B cell (primary cell): ENCODE measurements around the gene ZNF556. TPM values are rescaled to one million over a fixed set of nuclear protein-coding genes. Genes with fewer than 3 reads are reported as not detected.

Experiments
- ATAC-seq: fragments of 200-7000 bp; cut with Tn5 transposase; one replicate; pipeline ENCODE4 v1.10.0; 2021; ENCODE audit warnings: low read depth, mild to moderate bottlenecking, moderate number of reproducible peaks, moderate library complexity
- CTCF ChIA-PET: fragments of 350-600 bp; sonication (Branson Sonifier 250); formaldehyde crosslinking; loops from one replicate; lab custom pipeline; 2021; ENCODE audit warnings: antibody characterized with exemption, inconsistent platforms; lab: Charles Lee
- POLR2A ChIA-PET: fragments of 350-600 bp; sonication (Branson Sonifier 250); formaldehyde crosslinking; loops from one replicate; lab custom pipeline; 2021; ENCODE audit warnings: antibody characterized with exemption; lab: Charles Lee
- DNase-seq: peaks from one replicate; pipeline ENCODE4 v3.0.0; 2013
- H2AFZ ChIP-seq: 2 replicates; pipeline ENCODE4 v1.6.1; 2012; ENCODE audit warnings: mild to moderate bottlenecking, low read depth, low read length; ENCODE audit not compliant: insufficient read depth, poor library complexity, severe bottlenecking
- H3K27ac ChIP-seq, 2 donors: 1 replicate in 1 of 2; 2 replicates in 1 of 2; pipeline ENCODE4 v1.5.1; 2012 to 2013; ENCODE audit warnings: low read length in 2 of 2, mild to moderate bottlenecking in 2 of 2, moderate library complexity in 1 of 2
- H3K27me3 ChIP-seq, 4 experiments: fragments of 200-600 bp in 1 of 4; sonication (generic) in 1 of 4; replicated peaks in 1 of 4; 1 replicate in 2 of 4; 2 replicates in 2 of 4; pipeline versions ENCODE4 v1.6.1 to v1.7.0; 2013 to 2016; ENCODE audit warnings: low read length in 3 of 4, mild to moderate bottlenecking in 2 of 4, mixed read lengths in 1 of 4, moderate library complexity in 1 of 4; ENCODE audit not compliant: insufficient read depth in 4 of 4, control insufficient read depth in 3 of 4; ENCODE audit errors: control extremely low read depth in 1 of 4
- H3K36me3 ChIP-seq, 2 experiments: replicated peaks in 1 of 2; 1 replicate in 1 of 2; 2 replicates in 1 of 2; pipeline versions ENCODE4 v1.6.1 to v1.7.1; 2013; ENCODE audit warnings: low read length in 1 of 2; ENCODE audit not compliant: insufficient read depth in 2 of 2, control insufficient read depth in 1 of 2; ENCODE audit errors: control extremely low read depth in 1 of 2, extremely low read depth in 1 of 2
- H3K4me1 ChIP-seq, 2 donors: fragments of 200-600 bp in 1 of 2; sonication (generic) in 1 of 2; 1 replicate in 1 of 2; 2 replicates in 1 of 2; pipeline versions ENCODE4 v1.5.1 to v1.6.1; 2013 to 2017; ENCODE audit warnings: low read length in 2 of 2; ENCODE audit not compliant: control insufficient read depth in 2 of 2, insufficient read depth in 2 of 2
- H3K4me2 ChIP-seq: replicated peaks from 2 replicates; pipeline ENCODE3; 2012; ENCODE audit warnings: mild to moderate bottlenecking, low read depth, low read length; ENCODE audit not compliant: poor library complexity, severe bottlenecking
- H3K4me3 ChIP-seq, 5 experiments: fragments of 200-600 bp in 1 of 5; sonication (generic) in 1 of 5; 1 replicate in 3 of 5; 2 replicates in 2 of 5; pipeline versions ENCODE4 v1.5.1 to v1.7.0; 2011 to 2016; ENCODE audit warnings: low read length in 4 of 5, mild to moderate bottlenecking in 4 of 5, low read depth in 2 of 5, control low read depth in 1 of 5, moderate library complexity in 1 of 5; ENCODE audit not compliant: insufficient read depth in 1 of 5; ENCODE audit errors: control extremely low read depth in 1 of 5, extremely low read depth in 1 of 5
- H3K79me2 ChIP-seq: fragments of 200-600 bp; sonication (generic); one replicate; pipeline ENCODE4 v1.6.0; 2016; ENCODE audit warnings: low read length; ENCODE audit not compliant: control insufficient read depth, insufficient read depth
- H3K9ac ChIP-seq: fragments of 200-600 bp; sonication (generic); 2 replicates; pipeline ENCODE4 v1.6.1; 2017; ENCODE audit warnings: mild to moderate bottlenecking, low read length, moderate library complexity
- H3K9me3 ChIP-seq, 3 donors: one replicate each; pipeline versions ENCODE4 v1.6.1 to v1.7.1; 2013; ENCODE audit warnings: low read length in 2 of 3; ENCODE audit not compliant: control insufficient read depth in 2 of 3, insufficient read depth in 1 of 3; ENCODE audit errors: control extremely low read depth in 1 of 3
- H4K20me1 ChIP-seq: 2 replicates; pipeline ENCODE4 v1.6.0; 2012; ENCODE audit warnings: mild to moderate bottlenecking, low read length; ENCODE audit not compliant: insufficient read depth, control insufficient read depth, poor library complexity, severe bottlenecking
- H3K27ac Mint-ChIP-seq: one replicate; pipeline ENCODE4 v1.8.0; 2021; ENCODE audit warnings: mixed read lengths
- H3K27me3 Mint-ChIP-seq: one replicate; pipeline ENCODE4 v1.8.0; 2021; ENCODE audit warnings: mixed read lengths
- H3K4me1 Mint-ChIP-seq: one replicate; pipeline ENCODE4 v1.8.0; 2021; ENCODE audit warnings: mixed read lengths
- H3K4me3 Mint-ChIP-seq: one replicate; pipeline ENCODE4 v1.8.0; 2021; ENCODE audit warnings: mixed read lengths
- H3K9me3 Mint-ChIP-seq: one replicate; pipeline ENCODE4 v1.8.0; 2022; ENCODE audit warnings: mixed read lengths; ENCODE audit not compliant: insufficient read depth
- EZH2 ChIP-seq: IDR thresholded peaks from 2 replicates; pipeline ENCODE4 v1.6.1; 2012; ENCODE audit warnings: borderline replicate concordance, low read depth, mild to moderate bottlenecking, moderate library complexity, low read length; ENCODE audit not compliant: insufficient read depth, poor library complexity, severe bottlenecking
- WGBS: methylation state at CpG from one replicate; pipeline ENCODE4 v1.1.5; 2013; ENCODE audit warnings: missing lambda C conversion rate; ENCODE audit not compliant: insufficient coverage; 5-methylcytosine and 5-hydroxymethylcytosine counted together
- intact Hi-C: fragments of 100-400 bp; cut with micrococcal nuclease; formaldehyde crosslinking; loops from one replicate; pipeline ENCODE4 v1.10.0; 2022
- polyA plus RNA-seq: library from polyadenylated mRNA; depleted of rRNA; stranded (reverse); fragments of >200 nt; gene quantifications from 2 replicates; pipeline ENCODE4 v1.2.3, GENCODE V29; 2012
- total RNA-seq, 2 donors: library from RNA; stranded (reverse); fragments of 120-200 nt in 1 of 2; gene quantifications; 1 replicate in 1 of 2; 2 replicates in 1 of 2; pipeline versions ENCODE4 v1.2.3 to v1.2.4, GENCODE V29; 2013 to 2022
- TF ChIP-seq, protein P1 (sequence below): fragments of 200-600 bp; IDR thresholded peaks from one replicate; pipeline ENCODE4 v1.8.0; 2022; ENCODE audit warnings: antibody characterized with exemption, mild to moderate bottlenecking

The ZNF556 gene
- total and polyA plus RNA-seq, 2 donors (not counting 1 experiment from before 2014, with no cell fraction given) = 0.13 TPM; not detected in 1

DNA sequence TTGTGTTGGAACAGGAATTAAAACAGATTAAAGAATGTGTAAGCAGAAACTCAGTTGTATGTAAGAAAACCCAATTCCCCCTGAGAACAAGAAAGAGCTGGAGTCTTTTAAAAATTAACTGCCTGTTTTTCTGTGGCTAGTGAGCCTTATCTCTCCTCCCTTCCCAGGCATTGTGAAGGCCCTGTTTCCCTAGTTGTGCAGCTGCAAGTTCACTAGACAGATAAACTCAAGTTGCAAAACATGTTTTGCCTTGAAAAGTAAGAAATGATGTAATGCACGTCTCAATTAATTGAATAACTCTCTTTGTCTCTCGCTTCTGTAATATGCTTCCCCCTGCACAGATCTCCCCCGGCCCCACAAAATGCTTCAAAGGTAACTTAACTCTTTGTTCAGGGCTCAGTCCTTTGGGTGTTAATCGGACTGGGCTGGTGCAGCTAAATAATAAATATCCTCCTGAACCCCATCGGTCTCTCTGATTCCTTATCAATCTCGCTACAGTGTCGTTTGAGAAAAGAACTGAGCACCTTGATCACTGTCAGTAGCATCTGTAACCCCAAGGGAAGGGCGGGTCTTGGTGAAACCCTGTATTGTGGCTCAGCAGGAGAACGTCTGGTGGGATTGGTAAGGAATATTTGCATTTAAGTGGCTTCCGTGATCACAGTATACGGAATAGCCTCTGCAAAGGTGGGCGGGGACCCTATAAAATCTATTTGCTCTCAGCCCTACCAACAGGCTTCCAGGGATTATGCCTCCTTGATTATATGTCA, 1.6 kb upstream of the ZNF556 start:
- Mint-ChIP-seq H3K4me1 (peaks cover 2% of the 10 kb centered on the region), H3K27ac (no peak overlapping the region), H3K27me3 (peaks cover 9% of the 10 kb centered on the region), H3K4me3 (no peak overlapping the region), H3K9me3 (no peaks in the 10 kb centered on the region)
- TF ChIP-seq, protein P1, sequence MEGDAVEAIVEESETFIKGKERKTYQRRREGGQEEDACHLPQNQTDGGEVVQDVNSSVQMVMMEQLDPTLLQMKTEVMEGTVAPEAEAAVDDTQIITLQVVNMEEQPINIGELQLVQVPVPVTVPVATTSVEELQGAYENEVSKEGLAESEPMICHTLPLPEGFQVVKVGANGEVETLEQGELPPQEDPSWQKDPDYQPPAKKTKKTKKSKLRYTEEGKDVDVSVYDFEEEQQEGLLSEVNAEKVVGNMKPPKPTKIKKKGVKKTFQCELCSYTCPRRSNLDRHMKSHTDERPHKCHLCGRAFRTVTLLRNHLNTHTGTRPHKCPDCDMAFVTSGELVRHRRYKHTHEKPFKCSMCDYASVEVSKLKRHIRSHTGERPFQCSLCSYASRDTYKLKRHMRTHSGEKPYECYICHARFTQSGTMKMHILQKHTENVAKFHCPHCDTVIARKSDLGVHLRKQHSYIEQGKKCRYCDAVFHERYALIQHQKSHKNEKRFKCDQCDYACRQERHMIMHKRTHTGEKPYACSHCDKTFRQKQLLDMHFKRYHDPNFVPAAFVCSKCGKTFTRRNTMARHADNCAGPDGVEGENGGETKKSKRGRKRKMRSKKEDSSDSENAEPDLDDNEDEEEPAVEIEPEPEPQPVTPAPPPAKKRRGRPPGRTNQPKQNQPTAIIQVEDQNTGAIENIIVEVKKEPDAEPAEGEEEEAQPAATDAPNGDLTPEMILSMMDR = no peak
- no peak for TF ChIP-seq EZH2
- H4K20me1 ChIP-seq = no peaks in the 10 kb centered on the region
- ATAC-seq = no peak
- H3K9ac ChIP-seq = no peak overlapping the region
- H3K27me3 ChIP-seq = no peaks in the 10 kb centered on the region
- H3K4me1 ChIP-seq = no peaks in the 10 kb centered on the region
- WGBS = 44% methylated on average over 9 of the region's 12 CpGs
- no peak for DNase-seq
- intact Hi-C loops = no loop called here
- no peaks in the 10 kb centered on the region for H3K36me3 ChIP-seq
- H3K4me2 ChIP-seq = no peak overlapping the region
- H3K27ac ChIP-seq = no peak overlapping the region
- CTCF ChIA-PET = no interaction called here
- H3K79me2 ChIP-seq = no peaks in the 10 kb centered on the region
- peaks cover 0 to 10% (median 0%) of the 10 kb centered on the region in 3 donors for H3K9me3 ChIP-seq
- H3K4me3 ChIP-seq = no peak overlapping the region
- POLR2A ChIA-PET = no interaction called here
- H2AFZ ChIP-seq = no peak overlapping the region

DNA sequence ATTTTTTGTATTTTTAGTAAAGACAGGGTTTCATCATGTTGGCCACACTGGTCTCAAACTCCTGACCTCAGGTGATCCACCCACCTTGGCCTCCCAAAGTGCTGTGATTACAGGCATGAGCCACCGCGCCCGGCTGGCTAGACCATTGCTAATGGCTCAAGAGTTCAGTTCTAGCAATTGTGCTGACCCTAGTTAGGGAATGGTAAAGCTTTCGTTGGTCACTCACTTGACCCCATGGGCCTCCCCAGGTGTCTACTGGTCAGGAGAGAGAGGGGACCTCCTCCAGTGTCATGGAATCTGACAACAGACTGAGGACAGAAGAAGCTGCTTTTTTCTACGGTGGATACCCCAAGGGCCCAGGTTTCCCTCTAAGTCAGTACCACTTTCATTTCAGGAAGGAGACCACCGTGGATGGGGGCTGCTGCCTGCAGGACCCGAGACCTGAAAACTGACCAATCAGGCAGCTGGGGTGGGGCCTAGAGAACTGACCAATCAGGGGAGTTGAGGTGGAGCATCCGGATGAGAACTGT, 575 bp upstream of the ZNF556 start:
- TF ChIP-seq, protein P1 = no peak
- no peak for TF ChIP-seq EZH2
- H3K27me3 Mint-ChIP-seq = peaks cover 9% of the 10 kb centered on the region
- 72% methylated on average over 5 of the region's 8 CpGs for WGBS
- Histone ChIP-seq H3K4me2 (no peak overlapping the region), H3K27ac (no peak overlapping the region), H3K9me3 (peaks cover 0 to 10% (median 0%) of the 10 kb centered on the region in 3 donors), H3K36me3 (no peaks in the 10 kb centered on the region), H4K20me1 (no peaks in the 10 kb centered on the region), H3K27me3 (no peaks in the 10 kb centered on the region), H3K79me2 (no peaks in the 10 kb centered on the region), H3K4me1 (no peaks in the 10 kb centered on the region), H2AFZ (no peak overlapping the region), H3K9ac (no peak overlapping the region), H3K4me3 (no peak overlapping the region)
- CTCF ChIA-PET = interaction anchor here (1.3 to 1.5 kb wide), 2 partner anchors 21 to 218 kb away, joined by 3 read pairs; no protein-coding TSS in a partner anchor
- intact Hi-C loops = no loop called here
- H3K27ac Mint-ChIP-seq = no peak overlapping the region
- ATAC-seq = no peak
- peaks cover 2% of the 10 kb centered on the region for H3K4me1 Mint-ChIP-seq
- no peak for DNase-seq
- POLR2A ChIA-PET = interaction anchor here (0.6 kb wide), 1 partner anchor 15 kb away, joined by 3 read pairs; no protein-coding TSS in a partner anchor
- no peaks in the 10 kb centered on the region for H3K9me3 Mint-ChIP-seq
- H3K4me3 Mint-ChIP-seq = no peak overlapping the region
